Measurements from ENCODE around the gene DIAPH1. TPM values are rescaled to one million over a fixed set of nuclear protein-coding genes. Genes with fewer than 3 reads are reported as not detected.

Gene DIAPH1
- polyA plus RNA-seq, 3 donors from 2014 or later = 108 to 187 (median 123) TPM

DNA sequence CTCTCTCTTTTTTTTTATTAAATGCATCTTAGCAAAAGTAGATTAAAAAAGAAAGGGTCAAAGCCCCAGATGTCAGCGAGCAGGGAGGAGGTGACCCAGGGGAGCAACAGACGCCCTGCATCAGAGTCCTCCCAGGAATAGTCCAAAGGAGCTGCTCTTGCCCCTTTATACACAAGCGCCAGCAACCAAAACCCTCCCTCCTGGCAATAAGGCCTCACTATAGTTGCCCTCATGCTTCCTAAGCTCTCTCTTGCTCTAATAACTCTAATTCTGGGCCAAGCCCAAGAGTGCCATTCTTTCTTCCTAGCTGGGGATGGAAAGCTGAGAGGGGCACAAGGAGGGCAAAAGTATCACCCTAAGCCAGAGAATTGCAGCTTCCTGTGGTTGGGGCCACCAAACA is 103.7 kb downstream of the DIAPH1 start:
- H3K27ac Mint-ChIP-seq = peak overlapping the region; percentile 63 to 87 (median 79)
- no peak for DNase-seq
- H3K4me3 Mint-ChIP-seq = peak overlapping the region; percentile 20 to 95 (median 26)
- H3K9me3 Mint-ChIP-seq = no peaks in the 10 kb centered on the region
- H3K4me1 Mint-ChIP-seq = peaks cover 50 to 61% of the 10 kb centered on the region in 2 donors
- H3K27me3 Mint-ChIP-seq (ENCODE audit: low read depth in 3 of 3) = peaks cover 9 to 24% (median 11%) of the 10 kb centered on the region in 3 donors
- H3K36me3 Mint-ChIP-seq = peaks cover 13 to 50% (median 17%) of the 10 kb centered on the region in 3 donors

DNA sequence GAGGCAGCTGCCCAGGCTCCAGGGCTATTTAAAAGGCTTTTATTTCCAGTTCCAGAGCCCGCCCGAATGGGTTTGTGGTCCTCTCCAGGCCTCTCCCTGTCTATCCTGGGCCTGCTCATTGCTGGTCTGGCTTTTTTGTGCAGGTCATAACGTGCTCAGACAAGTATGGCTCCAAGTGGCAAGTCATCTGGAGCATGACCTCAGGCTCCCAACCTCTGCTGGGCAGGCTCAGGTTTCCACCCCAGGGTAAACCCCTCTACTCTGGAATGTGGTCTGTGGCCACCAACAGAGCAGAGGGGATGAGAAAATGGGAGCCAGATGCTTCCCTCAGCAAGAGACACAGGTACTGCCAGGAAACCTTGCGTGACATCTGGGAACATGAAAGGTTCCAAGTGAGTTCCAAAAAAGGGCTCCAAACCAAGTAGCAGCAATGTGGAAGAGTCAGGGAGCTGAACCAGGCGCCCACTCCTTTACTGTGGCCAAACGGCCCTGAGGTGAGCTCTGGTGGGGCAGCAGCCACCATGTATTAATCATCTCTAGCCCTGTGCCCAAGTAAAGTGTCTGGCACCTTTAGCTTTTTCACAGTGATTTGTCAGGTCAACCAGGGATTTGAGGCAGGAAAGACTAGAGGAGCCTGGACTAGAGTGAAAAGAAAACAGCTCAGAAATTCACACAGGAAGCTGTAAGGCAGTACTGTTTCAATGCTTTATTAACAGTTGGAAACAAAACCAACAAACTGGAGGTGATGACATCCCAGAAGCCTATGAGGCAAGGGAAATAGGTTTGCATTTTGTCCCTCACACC is 104.3 kb downstream of the DIAPH1 start:
- Mint-ChIP-seq H3K4me3 (peak overlapping the region; percentile 26 to 95 (median 58)), H3K9me3 (no peaks in the 10 kb centered on the region), H3K27me3 (ENCODE audit: low read depth in 3 of 3) (peaks cover 9 to 28% (median 11%) of the 10 kb centered on the region in 3 donors), H3K4me1 (peaks cover 50 to 61% of the 10 kb centered on the region in 2 donors), H3K36me3 (peaks cover 13 to 52% (median 17%) of the 10 kb centered on the region in 3 donors), H3K27ac (peak overlapping the region; percentile 63 to 87 (median 79))
- DNase-seq = peak; percentile 25 to 38 (median 28)

DNA sequence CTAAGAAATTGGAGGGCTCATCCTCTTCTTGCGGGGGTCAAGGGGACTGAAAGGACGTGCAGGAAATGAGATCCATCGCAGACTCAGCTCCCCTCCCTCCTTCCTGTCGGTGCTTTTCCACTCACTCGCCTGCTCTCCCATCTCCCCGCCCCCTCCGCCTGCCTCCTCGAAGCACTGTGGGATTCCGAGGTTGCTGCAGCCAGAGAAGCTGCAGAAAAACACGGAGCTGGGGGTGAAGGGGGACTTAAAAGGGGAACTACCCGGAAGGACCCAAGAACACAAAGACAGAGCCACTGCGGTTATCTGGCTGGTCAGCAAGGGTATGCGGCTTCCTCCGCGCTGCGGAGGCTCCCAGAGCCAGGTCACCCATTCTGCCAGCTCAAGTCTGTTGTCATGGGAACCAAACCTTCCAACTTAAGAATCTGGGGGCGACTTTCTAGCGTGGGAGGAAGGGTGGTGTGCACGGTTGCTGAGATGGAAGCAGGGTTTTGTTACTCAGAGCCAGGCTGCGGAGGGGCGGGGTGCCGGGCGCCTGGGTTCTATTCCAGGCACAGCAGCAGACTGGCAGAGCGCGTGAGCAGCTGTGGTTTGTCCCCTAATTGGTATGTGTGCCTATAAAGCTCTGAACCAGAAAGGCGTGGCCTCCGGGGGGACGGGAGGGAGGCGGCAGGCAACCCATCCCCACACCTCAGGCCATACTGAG is 105.0 kb downstream of the DIAPH1 start:
- peaks cover 7 to 46% (median 17%) of the 10 kb centered on the region in 3 donors for H3K36me3 Mint-ChIP-seq
- H3K27ac Mint-ChIP-seq = peak overlapping the region; percentile 46 to 84 (median 82)
- peaks cover 50 to 65% of the 10 kb centered on the region in 2 donors for H3K4me1 Mint-ChIP-seq
- no peaks in the 10 kb centered on the region for H3K9me3 Mint-ChIP-seq
- H3K27me3 Mint-ChIP-seq (ENCODE audit: low read depth in 3 of 3) = peaks cover 9 to 28% (median 11%) of the 10 kb centered on the region in 3 donors
- peak; percentile 24 to 44 (median 30) for DNase-seq
- peak overlapping the region; percentile 85 to 95 (median 90) for H3K4me3 Mint-ChIP-seq

DNA sequence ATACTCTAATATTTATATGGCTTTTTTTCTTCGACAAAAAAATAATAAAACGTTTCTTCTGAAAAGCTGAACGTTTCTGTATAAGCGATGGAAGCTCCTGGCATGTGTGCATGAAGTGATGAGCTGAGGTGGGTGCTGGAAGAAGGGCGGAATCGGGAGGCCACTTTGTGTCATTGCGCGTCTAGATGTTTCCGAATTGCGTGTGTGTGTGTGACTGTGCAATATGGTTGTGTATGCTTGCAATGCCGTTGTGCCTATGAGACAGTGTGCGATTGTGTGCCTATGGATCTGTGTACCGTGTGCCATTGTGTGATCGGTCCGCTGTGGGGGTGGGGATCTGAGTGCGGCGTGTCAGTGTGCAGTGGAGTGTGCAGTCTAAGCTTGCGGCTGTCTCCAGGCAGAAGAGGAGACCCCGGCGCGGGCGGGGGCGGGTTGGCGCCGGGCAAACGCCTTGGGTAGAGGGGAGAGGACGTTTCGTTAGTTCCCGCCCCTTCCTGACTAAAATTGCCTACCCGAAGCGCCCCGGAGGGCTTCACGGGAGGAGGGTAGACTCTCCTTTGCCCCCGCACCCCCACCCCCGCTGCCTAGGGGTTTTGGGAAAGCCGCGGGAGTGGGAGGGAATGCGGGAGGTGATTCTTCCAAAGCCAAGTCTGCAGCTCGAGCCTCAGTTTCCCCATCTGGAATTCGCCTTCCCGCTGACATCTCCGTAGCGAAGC is 105.7 kb downstream of the DIAPH1 start:
- Mint-ChIP-seq H3K4me3 (peak overlapping the region; percentile 85 to 95 (median 90)), H3K4me1 (peaks cover 50 to 63% of the 10 kb centered on the region in 2 donors), H3K36me3 (peaks cover 6 to 41% (median 17%) of the 10 kb centered on the region in 3 donors), H3K9me3 (no peaks in the 10 kb centered on the region), H3K27ac (peak overlapping the region; percentile 55 to 84 (median 82)), H3K27me3 (ENCODE audit: low read depth in 3 of 3) (peaks cover 9 to 28% (median 11%) of the 10 kb centered on the region in 3 donors)
- peak in 2 of 3 donors; percentile 6 to 29 for DNase-seq

DNA sequence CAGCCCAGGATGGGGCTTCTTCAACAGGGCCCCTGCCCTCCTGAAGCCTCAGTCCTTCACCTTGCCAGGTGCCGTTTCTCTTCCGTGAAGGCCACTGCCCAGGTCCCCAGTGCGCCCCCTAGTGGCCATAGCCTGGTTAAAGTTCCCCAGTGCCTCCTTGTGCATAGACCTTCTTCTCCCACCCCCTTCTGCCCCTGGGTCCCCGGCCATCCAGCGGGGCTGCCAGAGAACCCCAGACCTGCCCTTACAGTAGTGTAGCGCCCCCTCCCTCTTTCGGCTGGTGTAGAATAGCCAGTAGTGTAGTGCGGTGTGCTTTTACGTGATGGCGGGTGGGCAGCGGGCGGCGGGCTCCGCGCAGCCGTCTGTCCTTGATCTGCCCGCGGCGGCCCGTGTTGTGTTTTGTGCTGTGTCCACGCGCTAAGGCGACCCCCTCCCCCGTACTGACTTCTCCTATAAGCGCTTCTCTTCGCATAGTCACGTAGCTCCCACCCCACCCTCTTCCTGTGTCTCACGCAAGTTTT is 106.3 kb downstream of the DIAPH1 start:
- Mint-ChIP-seq H3K27me3 (ENCODE audit: low read depth in 3 of 3) (peaks cover 9 to 28% (median 11%) of the 10 kb centered on the region in 3 donors), H3K36me3 (peaks cover 6 to 35% (median 17%) of the 10 kb centered on the region in 3 donors), H3K4me1 (peaks cover 50 to 57% of the 10 kb centered on the region in 2 donors), H3K9me3 (no peaks in the 10 kb centered on the region), H3K4me3 (peak overlapping the region; percentile 85 to 95 (median 90)), H3K27ac (peak overlapping the region in 5 of 6 donors; percentile 67 to 84 (median 81))
- DNase-seq = peak; percentile 73 to 79 (median 76)

DNA sequence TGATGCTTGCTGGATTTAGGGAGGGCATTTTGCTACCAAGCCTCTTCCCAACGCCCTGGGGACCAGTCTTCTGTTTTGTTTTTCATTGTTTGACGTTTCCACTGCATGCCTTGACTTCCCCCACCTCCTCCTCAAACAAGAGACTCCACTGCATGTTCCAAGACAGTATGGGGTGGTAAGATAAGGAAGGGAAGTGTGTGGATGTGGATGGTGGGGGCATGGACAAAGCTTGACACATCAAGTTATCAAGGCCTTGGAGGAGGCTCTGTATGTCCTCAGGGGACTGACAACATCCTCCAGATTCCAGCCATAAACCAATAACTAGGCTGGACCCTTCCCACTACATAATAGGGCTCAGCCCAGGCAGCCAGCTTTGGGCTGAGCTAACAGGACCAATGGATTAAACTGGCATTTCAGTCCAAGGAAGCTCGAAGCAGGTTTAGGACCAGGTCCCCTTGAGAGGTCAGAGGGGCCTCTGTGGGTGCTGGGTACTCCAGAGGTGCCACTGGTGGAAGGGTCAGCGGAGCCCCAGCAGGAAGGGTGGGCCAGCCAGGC is 107.0 kb downstream of the DIAPH1 start:
- Mint-ChIP-seq H3K27me3 (ENCODE audit: low read depth in 3 of 3) (peaks cover 9 to 28% (median 12%) of the 10 kb centered on the region in 3 donors), H3K36me3 (peaks cover 2 to 30% (median 18%) of the 10 kb centered on the region in 3 donors), H3K4me3 (peak overlapping the region in 4 of 5 donors; percentile 39 to 90 (median 70)), H3K27ac (peak overlapping the region in 4 of 6 donors; percentile 9 to 84 (median 53)), H3K4me1 (peaks cover 47 to 51% of the 10 kb centered on the region in 2 donors), H3K9me3 (no peaks in the 10 kb centered on the region)
- no peak for DNase-seq

DNA sequence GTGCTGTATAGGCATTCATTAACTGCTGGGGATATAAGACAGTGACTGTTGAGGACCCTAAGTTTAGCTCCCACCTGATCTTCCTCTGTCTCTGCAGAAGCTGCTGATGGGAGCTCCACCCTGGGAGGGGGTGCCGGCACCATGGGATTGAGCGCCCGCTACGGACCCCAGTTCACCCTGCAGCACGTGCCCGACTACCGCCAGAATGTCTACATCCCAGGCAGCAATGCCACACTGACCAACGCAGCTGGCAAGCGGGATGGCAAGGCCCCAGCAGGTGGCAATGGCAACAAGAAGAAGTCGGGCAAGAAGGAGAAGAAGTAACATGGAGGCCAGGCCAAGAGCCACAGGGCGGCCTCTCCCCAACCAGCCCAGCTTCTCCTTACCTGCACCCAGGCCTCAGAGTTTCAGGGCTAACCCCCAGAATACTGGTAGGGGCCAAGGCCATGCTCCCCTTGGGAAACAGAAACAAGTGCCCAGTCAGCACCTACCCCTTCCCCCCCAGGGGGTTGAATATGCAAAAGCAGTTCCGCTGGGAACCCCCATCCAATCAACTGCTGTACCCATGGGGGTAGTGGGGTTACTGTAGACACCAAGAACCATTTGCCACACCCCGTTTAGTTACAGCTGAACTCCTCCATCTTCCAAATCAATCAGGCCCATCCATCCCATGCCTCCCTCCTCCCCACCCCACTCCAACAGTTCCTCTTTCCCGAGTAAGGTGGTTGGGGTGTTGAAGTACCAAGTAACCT is 107.8 kb downstream of the DIAPH1 start:
- H3K27ac Mint-ChIP-seq = peak overlapping the region in 2 of 6 donors; percentile 39 to 51
- H3K27me3 Mint-ChIP-seq (ENCODE audit: low read depth in 3 of 3) = peaks cover 9 to 26% (median 14%) of the 10 kb centered on the region in 3 donors
- H3K9me3 Mint-ChIP-seq = no peaks in the 10 kb centered on the region
- H3K36me3 Mint-ChIP-seq = peaks cover 0 to 23% (median 12%) of the 10 kb centered on the region in 3 donors
- no peak for DNase-seq
- H3K4me3 Mint-ChIP-seq = no peak overlapping the region
- H3K4me1 Mint-ChIP-seq = peaks cover 41 to 42% of the 10 kb centered on the region in 2 donors

DNA sequence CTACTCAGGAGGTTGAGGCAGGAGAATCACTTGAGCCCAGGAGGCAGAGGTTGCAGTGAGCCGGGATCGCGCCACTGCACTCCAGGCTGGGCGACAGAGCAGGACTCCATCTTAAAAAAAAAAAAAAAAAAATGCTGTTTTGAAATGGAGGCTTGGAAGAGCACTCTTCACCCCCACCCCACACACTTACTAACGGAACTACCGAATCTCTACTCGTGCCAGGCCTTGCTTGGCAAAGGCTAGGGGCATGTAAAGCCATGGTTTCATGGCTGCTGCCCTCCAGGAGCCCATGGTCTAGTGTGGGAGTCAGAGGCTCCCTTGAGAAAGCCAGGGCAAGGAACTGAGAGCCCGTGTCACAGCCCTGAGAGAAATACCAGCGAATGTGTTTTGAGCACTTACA is 108.6 kb downstream of the DIAPH1 start:
- Mint-ChIP-seq H3K9me3 (no peaks in the 10 kb centered on the region), H3K4me3 (no peak overlapping the region), H3K27ac (no peak overlapping the region), H3K36me3 (peaks cover 0 to 15% (median 9%) of the 10 kb centered on the region in 3 donors), H3K4me1 (peaks cover 33 to 34% of the 10 kb centered on the region in 2 donors), H3K27me3 (ENCODE audit: low read depth in 3 of 3) (peaks cover 10 to 26% (median 14%) of the 10 kb centered on the region in 3 donors)
- DNase-seq = no peak

DNA sequence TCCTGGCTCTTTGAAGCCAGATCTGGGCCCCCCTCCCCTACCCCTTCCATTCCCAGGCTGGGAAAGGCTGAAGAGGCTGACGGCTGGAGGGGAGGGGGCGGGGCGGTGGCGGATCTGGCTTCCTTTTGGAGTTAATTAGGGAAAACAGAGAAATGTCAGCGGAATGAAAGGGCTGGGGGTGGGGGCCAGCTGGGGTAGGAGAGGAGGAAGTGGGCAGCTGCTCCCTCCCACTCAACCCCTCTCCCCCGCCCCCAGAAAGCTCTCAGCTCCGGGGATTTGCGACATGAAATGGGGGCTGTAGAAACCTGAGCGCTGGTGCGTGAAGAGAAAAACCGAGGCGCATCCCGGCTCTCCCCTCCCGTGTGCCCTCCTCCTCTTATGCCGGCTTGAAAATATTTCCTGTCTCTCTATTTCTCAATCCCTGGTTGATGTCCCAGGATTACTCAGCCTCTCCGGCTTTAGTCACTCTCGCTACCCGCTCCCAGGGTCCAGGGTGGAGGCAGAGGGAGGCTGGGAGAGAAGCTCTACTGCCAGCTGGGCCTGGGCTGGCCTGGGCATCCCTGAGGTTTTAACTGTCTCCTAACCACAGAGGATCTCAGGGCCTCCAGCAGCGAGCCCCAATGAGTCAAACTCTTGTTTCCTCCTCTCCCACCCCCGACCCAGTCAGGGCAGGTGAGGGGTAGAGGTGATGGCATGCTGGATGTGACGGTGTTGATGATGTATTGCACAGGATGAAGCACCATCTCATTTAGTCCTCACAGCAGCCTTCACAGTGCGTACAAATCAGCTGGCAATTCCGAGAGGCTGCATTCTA is 109.8 kb downstream of the DIAPH1 start:
- Mint-ChIP-seq H3K9me3 (no peaks in the 10 kb centered on the region), H3K27me3 (ENCODE audit: low read depth in 3 of 3) (peaks cover 13 to 26% (median 15%) of the 10 kb centered on the region in 3 donors), H3K27ac (no peak overlapping the region), H3K36me3 (peaks cover 0 to 14% (median 9%) of the 10 kb centered on the region in 3 donors), H3K4me1 (peaks cover 21 to 22% of the 10 kb centered on the region in 2 donors), H3K4me3 (no peak overlapping the region)
- DNase-seq = no peak

DNA sequence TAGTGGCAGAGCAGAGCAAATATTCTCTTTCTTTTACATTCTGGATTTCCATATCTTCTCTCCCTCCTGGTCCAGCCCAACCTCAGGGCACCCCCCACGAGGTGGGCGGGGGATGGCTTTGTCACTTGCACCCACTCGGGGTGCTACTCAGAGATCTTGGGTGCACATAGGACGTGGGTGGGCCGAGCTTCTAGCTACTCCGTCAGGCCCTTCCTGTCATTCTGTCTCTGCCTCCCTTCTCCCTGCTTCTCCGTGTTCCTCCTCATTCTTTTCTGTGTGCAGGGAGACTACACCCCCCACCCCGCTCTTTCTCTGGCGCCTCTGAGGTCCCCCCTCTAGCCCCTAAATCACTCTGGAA is 110.4 kb downstream of the DIAPH1 start:
- Mint-ChIP-seq H3K27me3 (ENCODE audit: low read depth in 3 of 3) (peaks cover 9 to 20% (median 18%) of the 10 kb centered on the region in 3 donors), H3K4me3 (no peak overlapping the region), H3K9me3 (no peaks in the 10 kb centered on the region), H3K36me3 (peaks cover 0 to 11% (median 9%) of the 10 kb centered on the region in 3 donors), H3K27ac (no peak overlapping the region), H3K4me1 (peaks cover 15 to 16% of the 10 kb centered on the region in 2 donors)
- DNase-seq = no peak

DNA sequence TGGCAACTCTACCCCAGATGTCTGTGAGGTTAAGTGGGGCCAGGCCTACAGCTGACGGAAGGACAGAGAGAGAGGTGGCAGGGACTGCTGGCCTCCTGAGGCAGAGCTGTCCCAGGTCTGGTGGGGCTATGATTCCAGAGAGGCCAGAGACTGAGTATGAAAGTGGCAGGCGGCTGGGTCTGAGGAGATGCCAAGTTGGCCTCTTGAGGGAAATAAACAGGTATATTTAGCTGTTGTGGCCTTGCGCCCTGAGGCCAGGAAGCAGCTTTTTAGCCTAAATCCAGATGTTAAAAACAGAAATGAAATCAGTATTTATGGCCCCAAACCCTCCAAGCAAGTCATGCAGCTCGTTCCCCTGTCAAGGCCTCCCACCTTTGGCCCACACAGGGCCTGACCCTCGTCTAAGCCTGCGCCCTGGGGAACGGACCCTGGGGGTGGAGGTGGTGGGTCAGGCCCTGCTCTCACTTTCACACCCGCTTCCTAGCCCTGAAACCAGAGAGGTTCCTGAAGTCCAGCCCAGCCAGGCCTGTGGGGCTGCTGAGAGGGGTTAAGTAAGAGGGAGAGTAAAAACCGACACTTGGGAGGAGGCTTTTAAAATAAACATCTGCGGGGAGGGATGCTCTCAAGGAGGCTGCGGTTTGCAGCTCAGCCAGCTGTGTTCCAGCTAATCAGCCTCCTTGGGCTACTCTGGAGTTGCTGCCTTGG is 111.3 kb downstream of the DIAPH1 start:
- peaks cover 8% of the 10 kb centered on the region in 2 donors for H3K4me1 Mint-ChIP-seq
- peak overlapping the region in 1 of 6 donors; percentile 9 for H3K27ac Mint-ChIP-seq
- H3K36me3 Mint-ChIP-seq = peaks cover 0 to 14% (median 9%) of the 10 kb centered on the region in 3 donors
- DNase-seq = no peak
- H3K4me3 Mint-ChIP-seq = no peak overlapping the region
- H3K27me3 Mint-ChIP-seq (ENCODE audit: low read depth in 3 of 3) = peaks cover 5 to 15% (median 11%) of the 10 kb centered on the region in 3 donors
- H3K9me3 Mint-ChIP-seq = no peaks in the 10 kb centered on the region

Measured in immature natural killer cell (primary cell).